NCI-H82 (cell line): ENCODE measurements around the gene JAKMIP3.

ENCODE experiments used
- DNase-seq: peaks from one replicate; lab custom pipeline; 2025; lab: John Stamatoyannopoulos, UW

The JAKMIP3 gene

DNA sequence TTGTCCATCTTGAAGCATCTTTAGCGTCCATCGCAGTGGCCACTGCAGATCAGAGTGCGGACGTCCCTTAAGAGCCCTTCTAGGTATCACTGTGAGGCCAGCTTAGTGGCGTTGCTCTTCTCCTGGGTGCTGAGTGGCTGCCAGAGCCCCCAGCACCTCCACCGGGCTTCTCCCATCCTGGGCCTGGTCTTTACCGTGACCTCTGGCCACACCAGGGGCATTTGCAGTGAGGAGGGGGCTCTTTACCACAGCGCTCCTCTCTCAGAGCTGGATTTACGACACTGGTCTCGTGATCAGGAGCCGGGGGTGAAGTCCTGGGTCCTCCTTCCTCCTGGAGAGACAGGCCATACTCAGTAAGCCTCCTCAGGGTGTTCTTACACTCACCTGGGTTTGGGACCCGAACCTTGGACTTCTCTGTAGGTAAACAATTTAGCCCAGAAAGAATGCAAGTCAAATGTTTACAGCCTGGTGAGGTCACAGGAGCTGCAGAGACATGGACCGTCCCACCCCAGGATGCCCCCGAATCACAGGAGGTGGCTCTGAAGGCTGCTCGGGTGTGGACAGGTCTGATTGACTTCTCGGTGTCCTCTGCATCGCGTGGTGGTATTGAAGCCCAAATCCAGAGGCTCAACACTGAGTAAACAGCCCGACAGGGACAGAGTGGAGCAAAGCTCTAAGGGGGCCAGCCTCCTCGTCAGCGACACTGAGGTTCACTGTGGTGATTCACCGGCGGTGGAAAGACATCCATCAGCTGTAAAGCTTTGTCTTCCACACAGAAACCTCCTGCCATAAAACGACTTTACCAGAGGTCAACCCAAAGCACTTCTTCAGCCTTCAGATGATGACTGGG is 33.0 kb downstream of the JAKMIP3 start:
- DNase-seq = no peak

- no peak for DNase-seq
Measured at GRCh38 chr10:132099389-132100090, 33.8 kb downstream of the JAKMIP3 start.

- DNase-seq = no peak
Measured at GRCh38 chr10:132100091-132100481, 34.3 kb downstream of the JAKMIP3 start.

- DNase-seq = no peak
Measured at GRCh38 chr10:132100556-132101349, 35.0 kb downstream of the JAKMIP3 start.

DNA sequence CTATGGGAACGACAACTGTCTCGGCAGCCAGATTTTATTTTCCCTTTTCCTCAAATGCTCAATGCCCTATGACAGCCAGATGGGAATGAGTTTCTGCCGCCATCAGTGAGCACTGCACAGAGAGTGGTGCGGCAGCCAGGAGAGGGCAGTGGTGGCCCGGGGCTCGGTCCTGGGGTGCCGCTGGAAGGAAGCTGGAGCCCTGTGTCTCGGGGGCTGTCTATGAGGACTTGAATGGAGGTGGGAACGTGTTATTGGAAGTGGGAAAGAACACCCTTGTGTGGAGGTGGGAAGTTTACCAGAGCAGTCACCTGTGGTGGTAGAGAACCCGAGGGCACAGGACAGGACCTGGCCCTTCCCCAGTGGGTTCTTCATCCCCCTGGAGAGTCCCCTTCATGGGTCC is 35.8 kb downstream of the JAKMIP3 start:
- DNase-seq = no peak

GRCh38 chr10:132102071-132102716 is 36.4 kb downstream of the JAKMIP3 start:
- no peak for DNase-seq

GRCh38 chr10:132102717-132103110 is 37.0 kb downstream of the JAKMIP3 start:
- DNase-seq = no peak

GRCh38 chr10:132103116-132103910 is 37.6 kb downstream of the JAKMIP3 start:
- DNase-seq = no peak

- no peak for DNase-seq
Measured at GRCh38 chr10:132104062-132104461, 38.3 kb downstream of the JAKMIP3 start.

- no peak for DNase-seq
Measured at GRCh38 chr10:132104471-132105301, 38.9 kb downstream of the JAKMIP3 start.

GRCh38 chr10:132105302-132105995 is 39.7 kb downstream of the JAKMIP3 start:
- DNase-seq = no peak

GRCh38 chr10:132106431-132106830 is 40.7 kb downstream of the JAKMIP3 start:
- no peak for DNase-seq

- DNase-seq = peak; percentile 3
Measured at GRCh38 chr10:132107186-132107948, 41.6 kb downstream of the JAKMIP3 start.

GRCh38 chr10:132107949-132108877 is 42.5 kb downstream of the JAKMIP3 start:
- DNase-seq = no peak

DNA sequence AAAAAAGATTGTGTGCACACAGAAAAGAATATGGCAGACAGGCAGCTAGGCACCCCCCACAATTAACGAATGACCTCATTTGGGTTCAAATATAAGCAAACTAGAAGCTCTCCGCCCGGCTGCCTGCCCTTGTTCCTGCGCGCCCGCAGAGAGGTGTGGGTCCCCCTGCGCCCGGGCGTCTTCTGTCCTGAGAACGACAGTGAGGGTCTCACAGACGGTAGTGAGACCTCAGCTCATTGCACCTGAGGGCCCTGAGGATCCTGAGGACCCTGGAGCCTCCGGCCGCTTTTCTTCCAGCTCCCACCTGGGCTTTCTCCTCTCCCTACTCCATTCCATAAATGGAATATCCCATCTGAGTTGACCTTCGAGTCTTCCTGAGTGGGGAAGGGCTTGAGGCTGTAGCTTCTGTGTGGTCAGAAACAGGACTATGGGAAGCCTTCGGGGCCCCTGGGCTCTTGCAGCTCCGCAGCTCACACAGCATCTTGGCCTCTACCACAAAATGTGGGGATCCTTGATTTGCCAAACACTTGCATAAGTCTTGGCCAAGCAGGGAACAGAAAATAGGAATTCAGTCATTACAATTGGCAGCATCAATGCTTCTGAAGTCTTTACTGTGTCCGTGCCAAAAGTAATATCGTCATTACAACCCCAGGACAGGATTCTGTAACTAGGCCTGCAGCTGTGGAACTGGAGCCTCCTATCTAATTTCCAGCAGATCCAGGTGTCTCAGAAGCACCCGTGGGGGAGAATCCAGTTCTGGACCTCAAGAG is 43.8 kb downstream of the JAKMIP3 start:
- DNase-seq = no peak

DNA sequence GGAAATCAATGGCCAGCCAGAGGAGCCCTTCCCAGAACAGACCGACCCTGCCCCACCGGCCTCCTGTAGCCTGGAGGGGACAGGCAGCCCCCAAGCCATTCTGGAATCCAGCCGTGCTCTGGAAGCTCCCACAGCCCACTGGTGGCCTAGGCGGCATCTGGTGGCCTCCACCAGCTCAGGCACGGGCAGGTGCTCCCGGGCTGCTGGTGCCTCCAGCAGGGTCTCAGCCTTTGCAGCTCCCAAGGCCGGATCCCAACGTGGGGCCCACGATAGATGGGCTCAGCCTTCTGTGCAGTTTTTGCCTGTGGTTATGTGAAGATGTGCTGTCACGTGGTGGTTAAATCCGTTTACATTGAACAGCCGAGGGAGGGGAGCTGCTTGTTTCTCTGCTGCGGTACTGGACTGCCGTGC is 44.4 kb downstream of the JAKMIP3 start:
- peak; percentile 18 for DNase-seq

DNA sequence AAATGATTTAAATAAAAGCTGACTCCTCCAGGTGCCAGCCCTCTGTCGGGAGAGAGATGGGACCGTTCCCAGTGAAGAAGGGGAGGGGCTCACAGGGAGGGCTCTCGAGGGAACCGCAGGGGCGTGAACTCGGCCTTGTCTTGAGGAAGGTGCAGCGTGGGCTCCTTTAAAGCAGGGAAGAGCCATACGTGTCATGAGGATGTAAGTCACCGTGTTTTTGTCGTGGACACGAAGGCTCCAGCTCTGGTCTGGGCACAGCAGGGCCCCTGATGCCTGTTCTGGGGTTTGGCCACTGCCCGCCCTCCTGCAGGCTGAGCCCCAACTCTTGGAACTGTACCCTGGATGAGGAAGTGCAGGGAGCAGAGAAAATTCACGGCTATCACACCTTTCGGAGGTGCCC is 45.0 kb downstream of the JAKMIP3 start:
- no peak for DNase-seq
